Measurements from ENCODE around the gene CACNA1C.
"Not testable (repeated sequence)": the region's sequence is repeated elsewhere in the genome, so short reads cannot be mapped to it uniquely, and the experiment has no call there.

The CACNA1C gene

GRCh38 chr12:2076728-2077127, 23.9 kb downstream of the CACNA1C start:
- DNase-seq = no peak

- DNase-seq = no peak
Measured at GRCh38 chr12:2080604-2081003, 27.8 kb downstream of the CACNA1C start.

GRCh38 chr12:2082321-2082720, 29.5 kb downstream of the CACNA1C start:
- no peak for DNase-seq

GRCh38 chr12:2083008-2083407, 30.2 kb downstream of the CACNA1C start:
- no peak for DNase-seq

GRCh38 chr12:2083561-2083960, 30.8 kb downstream of the CACNA1C start:
- DNase-seq = no peak

- no peak for DNase-seq
Measured at GRCh38 chr12:2084553-2085296, 31.9 kb downstream of the CACNA1C start.

- no peak for DNase-seq
Measured at GRCh38 chr12:2092354-2092753, 39.6 kb downstream of the CACNA1C start.

GRCh38 chr12:2092890-2093289, 40.1 kb downstream of the CACNA1C start:
- no peak for DNase-seq

- DNase-seq = no peak
Measured at GRCh38 chr12:2094597-2094996, 41.8 kb downstream of the CACNA1C start.

GRCh38 chr12:2095878-2096277, 43.1 kb downstream of the CACNA1C start:
- no peak for DNase-seq

- DNase-seq = no peak
Measured at GRCh38 chr12:2097617-2098016, 44.8 kb downstream of the CACNA1C start.

GRCh38 chr12:2098852-2099251, 46.1 kb downstream of the CACNA1C start:
- no peak for DNase-seq

GRCh38 chr12:2099595-2099994, 46.8 kb downstream of the CACNA1C start:
- DNase-seq = no peak

- DNase-seq = no peak
Measured at GRCh38 chr12:2101359-2101758, 48.6 kb downstream of the CACNA1C start.

GRCh38 chr12:2101771-2102170, 49.0 kb downstream of the CACNA1C start:
- no peak for DNase-seq

- not testable (repeated sequence) for DNase-seq
Measured at GRCh38 chr12:2102736-2103135, 49.9 kb downstream of the CACNA1C start.

- DNase-seq = not testable (repeated sequence)
Measured at GRCh38 chr12:2105387-2105786, 52.6 kb downstream of the CACNA1C start.

GRCh38 chr12:2108166-2108565, 55.4 kb downstream of the CACNA1C start:
- DNase-seq = no peak

GRCh38 chr12:2108975-2109671, 56.3 kb downstream of the CACNA1C start:
- no peak for DNase-seq

- no peak for DNase-seq
Measured at GRCh38 chr12:2110127-2110526, 57.3 kb downstream of the CACNA1C start.

- DNase-seq = no peak
Measured at GRCh38 chr12:2110849-2111566, 58.2 kb downstream of the CACNA1C start.

GRCh38 chr12:2111826-2112225, 59.0 kb downstream of the CACNA1C start:
- DNase-seq = no peak

GRCh38 chr12:2112401-2112800, 59.6 kb downstream of the CACNA1C start:
- DNase-seq = no peak

All from activated T-cell treated with anti-CD3 and anti-CD28 coated beads for 4 hours (primary cell).